ENCODE data around the gene RALGPS2. TPM values are rescaled to one million over a fixed set of nuclear protein-coding genes. Genes with fewer than 3 reads are reported as not detected.

The RALGPS2 gene
- polyA plus RNA-seq, 1 experiment: 67.2 TPM

GRCh38 chr1:178961331-178961730 lies 236.3 kb downstream of the RALGPS2 start:
- H3K4me3 ChIP-seq (ENCODE audit: low read depth, low read length): no peak overlapping the region
- ChIA-PET POLR2A (no interaction called here), CTCF (no interaction called here)
- H3K27me3 ChIP-seq (ENCODE audit: control insufficient read depth, insufficient read depth, low read length): no peaks in the 10 kb centered on the region
- no peak overlapping the region for H3K27ac ChIP-seq (ENCODE audit: low read depth, low read length)
- H3K9me3 ChIP-seq (ENCODE audit: control insufficient read depth, insufficient read depth, low read length): no peaks in the 10 kb centered on the region
- no peak for DNase-seq (ENCODE audit: low read depth, low spot score)
- no peak for TF ChIP-seq CTCF (IDR thresholded peaks at IDR 0.05; ENCODE audit: low read depth, low read length)

GRCh38 chr1:178961868-178962267 lies 236.8 kb downstream of the RALGPS2 start:
- CTCF ChIA-PET: no interaction called here

GRCh38 chr1:178962853-178963711 lies 238.0 kb downstream of the RALGPS2 start:
- DNase-seq (ENCODE audit: low read depth, low spot score): no peak
- Histone ChIP-seq H3K9me3 (ENCODE audit: control insufficient read depth, insufficient read depth, low read length) (no peaks in the 10 kb centered on the region), H3K27ac (ENCODE audit: low read depth, low read length) (no peak overlapping the region), H3K27me3 (ENCODE audit: control insufficient read depth, insufficient read depth, low read length) (no peaks in the 10 kb centered on the region), H3K4me3 (ENCODE audit: low read depth, low read length) (no peak overlapping the region)
- no peak for TF ChIP-seq CTCF (IDR thresholded peaks at IDR 0.05; ENCODE audit: low read depth, low read length)
- ChIA-PET POLR2A (no interaction called here), CTCF (interaction anchor here (0.6 kb wide), 1 partner anchor 43 kb away, joined by 3 read pairs; no protein-coding TSS in a partner anchor)

More at GRCh38 chr1:178961868-178962267, 236.8 kb downstream of the RALGPS2 start:
- Histone ChIP-seq H3K4me3 (ENCODE audit: low read depth, low read length) (no peak overlapping the region), H3K27ac (ENCODE audit: low read depth, low read length) (no peak overlapping the region), H3K27me3 (ENCODE audit: control insufficient read depth, insufficient read depth, low read length) (no peaks in the 10 kb centered on the region), H3K9me3 (ENCODE audit: control insufficient read depth, insufficient read depth, low read length) (no peaks in the 10 kb centered on the region)
- POLR2A ChIA-PET: no interaction called here
- DNase-seq (ENCODE audit: low read depth, low spot score): no peak
- TF ChIP-seq CTCF (IDR thresholded peaks at IDR 0.05; ENCODE audit: low read depth, low read length): no peak

- Histone ChIP-seq H3K9me3 (ENCODE audit: control insufficient read depth, insufficient read depth, low read length) (no peaks in the 10 kb centered on the region), H3K4me3 (ENCODE audit: low read depth, low read length) (no peak overlapping the region), H3K27me3 (ENCODE audit: control insufficient read depth, insufficient read depth, low read length) (peaks cover 4% of the 10 kb centered on the region), H3K27ac (ENCODE audit: low read depth, low read length) (no peak overlapping the region)
- CTCF ChIA-PET: interaction anchor here (1.6 kb wide), 1 partner anchor 38 kb away, joined by 4 read pairs; no protein-coding TSS in a partner anchor
- POLR2A ChIA-PET: no interaction called here
- DNase-seq (ENCODE audit: low read depth, low spot score): no peak
- no peak for TF ChIP-seq CTCF (IDR thresholded peaks at IDR 0.05; ENCODE audit: low read depth, low read length)
Observed at GRCh38 chr1:178964469-178965330, 239.7 kb downstream of the RALGPS2 start.

GRCh38 chr1:178966312-178966711 lies 241.3 kb downstream of the RALGPS2 start:
- ChIA-PET CTCF (no interaction called here), POLR2A (no interaction called here)
- Histone ChIP-seq H3K4me3 (ENCODE audit: low read depth, low read length) (no peak overlapping the region), H3K9me3 (ENCODE audit: control insufficient read depth, insufficient read depth, low read length) (no peaks in the 10 kb centered on the region), H3K27ac (ENCODE audit: low read depth, low read length) (no peak overlapping the region), H3K27me3 (ENCODE audit: control insufficient read depth, insufficient read depth, low read length) (peaks cover 4% of the 10 kb centered on the region)
- no peak for TF ChIP-seq CTCF (IDR thresholded peaks at IDR 0.05; ENCODE audit: low read depth, low read length)
- no peak for DNase-seq (ENCODE audit: low read depth, low spot score)

Measured in AG04450 (cell line).